ENCODE data around the gene CEACAM18. TPM values are rescaled to one million over a fixed set of nuclear protein-coding genes. Genes with fewer than 3 reads are reported as not detected.

The CEACAM18 gene
- total RNA-seq, 1 donor from 2014 or later = not detected

DNA sequence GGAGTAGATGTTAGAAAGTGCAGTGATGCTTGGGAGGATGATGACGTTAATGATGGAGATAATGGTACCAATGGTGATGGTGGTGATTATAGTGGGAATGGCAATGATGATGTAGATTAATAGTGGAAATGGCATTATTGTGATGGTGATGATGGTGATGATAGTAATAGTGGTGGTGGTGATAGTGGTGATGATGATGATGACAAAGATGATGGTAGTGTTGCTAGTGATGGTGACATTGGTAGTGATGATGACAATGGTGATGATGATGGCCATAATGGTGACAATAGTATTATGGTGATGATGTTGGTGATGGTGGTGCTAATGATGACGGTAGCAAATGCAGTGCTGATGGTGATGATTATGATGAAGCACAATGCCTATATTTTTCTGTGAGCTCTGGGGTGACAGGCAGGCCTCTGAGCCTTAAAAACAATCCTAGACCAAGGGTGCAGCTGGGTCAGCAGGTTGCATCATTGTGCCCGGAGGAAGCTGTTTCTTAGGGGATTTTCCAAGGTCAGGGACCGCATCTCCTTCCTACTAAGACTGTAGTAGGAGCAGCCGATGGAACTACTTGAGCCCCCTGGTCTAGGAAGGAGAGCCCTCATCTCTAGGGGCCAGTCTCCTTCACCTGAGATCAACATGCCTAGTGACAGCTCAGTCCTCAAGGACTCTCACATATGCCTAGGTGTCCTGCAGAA lies 7.8 kb downstream of the CEACAM18 start:
- ATAC-seq (ENCODE audit: low read depth) (no peak), DNase-seq (no peak)
- intact Hi-C loops (cut with micrococcal nuclease) = no loop called here
- TF ChIP-seq, protein P1, sequence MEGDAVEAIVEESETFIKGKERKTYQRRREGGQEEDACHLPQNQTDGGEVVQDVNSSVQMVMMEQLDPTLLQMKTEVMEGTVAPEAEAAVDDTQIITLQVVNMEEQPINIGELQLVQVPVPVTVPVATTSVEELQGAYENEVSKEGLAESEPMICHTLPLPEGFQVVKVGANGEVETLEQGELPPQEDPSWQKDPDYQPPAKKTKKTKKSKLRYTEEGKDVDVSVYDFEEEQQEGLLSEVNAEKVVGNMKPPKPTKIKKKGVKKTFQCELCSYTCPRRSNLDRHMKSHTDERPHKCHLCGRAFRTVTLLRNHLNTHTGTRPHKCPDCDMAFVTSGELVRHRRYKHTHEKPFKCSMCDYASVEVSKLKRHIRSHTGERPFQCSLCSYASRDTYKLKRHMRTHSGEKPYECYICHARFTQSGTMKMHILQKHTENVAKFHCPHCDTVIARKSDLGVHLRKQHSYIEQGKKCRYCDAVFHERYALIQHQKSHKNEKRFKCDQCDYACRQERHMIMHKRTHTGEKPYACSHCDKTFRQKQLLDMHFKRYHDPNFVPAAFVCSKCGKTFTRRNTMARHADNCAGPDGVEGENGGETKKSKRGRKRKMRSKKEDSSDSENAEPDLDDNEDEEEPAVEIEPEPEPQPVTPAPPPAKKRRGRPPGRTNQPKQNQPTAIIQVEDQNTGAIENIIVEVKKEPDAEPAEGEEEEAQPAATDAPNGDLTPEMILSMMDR (IDR thresholded peaks at IDR 0.05) = no peak
- Mint-ChIP-seq H3K4me1 (no peaks in the 10 kb centered on the region), H3K27me3 (peaks cover 16% of the 10 kb centered on the region), H3K9me3 (no peaks in the 10 kb centered on the region), H3K36me3 (ENCODE audit: low read depth) (no peaks in the 10 kb centered on the region), H3K27ac (no peak overlapping the region), H3K4me3 (no peak overlapping the region)
- ChIA-PET CTCF (no interaction called here), POLR2A (no interaction called here)

DNA sequence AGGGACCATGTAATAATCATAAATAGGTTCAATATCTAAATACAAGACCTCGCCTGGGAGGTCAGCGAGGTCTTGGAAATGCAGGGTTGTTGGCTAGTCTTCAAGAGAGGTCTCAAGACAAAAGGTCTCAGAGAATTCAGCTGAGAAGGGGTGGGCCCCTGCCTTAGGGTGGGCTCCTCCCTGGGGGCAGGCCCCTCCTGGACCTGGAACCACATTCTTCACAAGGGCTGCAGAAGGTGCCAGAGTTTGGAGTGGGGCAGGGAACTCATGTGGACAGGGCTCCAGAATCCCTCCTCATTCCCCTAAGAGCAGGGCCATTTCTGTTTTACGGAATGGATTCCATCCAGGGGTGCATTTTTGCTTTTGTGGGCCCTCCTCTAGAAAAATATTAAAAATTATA lies 10.2 kb downstream of the CEACAM18 start:
- Mint-ChIP-seq H3K27ac (no peak overlapping the region), H3K4me1 (no peaks in the 10 kb centered on the region), H3K9me3 (no peaks in the 10 kb centered on the region), H3K36me3 (ENCODE audit: low read depth) (no peaks in the 10 kb centered on the region), H3K4me3 (no peak overlapping the region), H3K27me3 (peaks cover 27% of the 10 kb centered on the region)
- TF ChIP-seq, protein P1 (IDR thresholded peaks at IDR 0.05) = no peak
- intact Hi-C loops (cut with micrococcal nuclease) = no loop called here
- DNase-seq = no peak
- ChIA-PET POLR2A (no interaction called here), CTCF (no interaction called here)
- ATAC-seq (ENCODE audit: low read depth) = no peak

DNA sequence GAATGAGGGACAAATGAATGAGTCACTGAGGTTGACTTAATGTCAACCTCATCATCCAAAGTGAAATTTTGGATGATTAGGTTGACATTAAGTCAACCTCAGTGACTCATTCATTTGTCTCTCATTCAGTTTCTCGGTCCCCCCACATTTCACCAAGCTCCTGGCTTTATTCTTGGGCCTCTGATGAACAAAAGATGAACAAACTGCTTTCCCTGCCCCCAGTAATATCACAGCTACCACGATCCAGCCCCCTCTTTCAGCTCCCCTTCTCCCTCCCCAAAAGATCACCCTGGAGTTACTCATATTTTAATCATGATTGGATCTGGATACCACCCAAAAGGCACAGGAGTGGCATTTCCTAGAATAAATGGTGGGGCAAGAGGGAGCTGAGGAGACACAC lies 10.8 kb downstream of the CEACAM18 start:
- no peaks in the 10 kb centered on the region for H3K36me3 Mint-ChIP-seq (ENCODE audit: low read depth)
- H3K4me1 Mint-ChIP-seq = no peaks in the 10 kb centered on the region
- no peak overlapping the region for H3K27ac Mint-ChIP-seq
- ChIA-PET POLR2A (no interaction called here), CTCF (no interaction called here)
- TF ChIP-seq, protein P1 (IDR thresholded peaks at IDR 0.05) = no peak
- intact Hi-C loops (cut with micrococcal nuclease) = no loop called here
- no peak overlapping the region for H3K4me3 Mint-ChIP-seq
- no peaks in the 10 kb centered on the region for H3K9me3 Mint-ChIP-seq
- peaks cover 26% of the 10 kb centered on the region for H3K27me3 Mint-ChIP-seq
- no peak for ATAC-seq (ENCODE audit: low read depth)
- no peak for DNase-seq

DNA sequence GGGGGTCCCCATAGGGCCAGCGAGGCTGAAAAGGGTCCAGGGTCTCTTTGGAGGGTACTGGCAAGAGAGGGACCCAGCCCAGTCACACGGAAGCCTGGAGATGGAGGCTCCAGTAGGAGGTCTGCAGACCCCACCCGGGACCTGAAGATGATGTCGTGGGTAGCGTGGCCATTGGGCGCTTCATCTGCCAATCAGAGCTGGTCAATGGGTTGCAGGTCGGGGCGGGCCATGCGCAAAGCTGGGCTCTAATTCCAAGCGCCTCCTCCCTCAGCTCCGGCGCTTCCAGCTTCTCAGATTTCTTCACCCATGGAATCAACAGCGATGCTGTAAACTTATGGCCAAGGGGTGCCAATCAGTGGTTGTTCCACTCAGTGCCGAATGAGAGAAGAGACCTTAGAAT lies 12.3 kb downstream of the CEACAM18 start:
- H3K9me3 Mint-ChIP-seq = no peaks in the 10 kb centered on the region
- H3K4me1 Mint-ChIP-seq = no peaks in the 10 kb centered on the region
- ATAC-seq (ENCODE audit: low read depth) = no peak
- no peak for DNase-seq
- TF ChIP-seq, protein P1 (IDR thresholded peaks at IDR 0.05) = no peak
- H3K4me3 Mint-ChIP-seq = no peak overlapping the region
- H3K36me3 Mint-ChIP-seq (ENCODE audit: low read depth) = no peaks in the 10 kb centered on the region
- intact Hi-C loops (cut with micrococcal nuclease) = no loop called here
- H3K27me3 Mint-ChIP-seq = peaks cover 22% of the 10 kb centered on the region
- ChIA-PET CTCF (no interaction called here), POLR2A (no interaction called here)
- H3K27ac Mint-ChIP-seq = no peak overlapping the region

DNA sequence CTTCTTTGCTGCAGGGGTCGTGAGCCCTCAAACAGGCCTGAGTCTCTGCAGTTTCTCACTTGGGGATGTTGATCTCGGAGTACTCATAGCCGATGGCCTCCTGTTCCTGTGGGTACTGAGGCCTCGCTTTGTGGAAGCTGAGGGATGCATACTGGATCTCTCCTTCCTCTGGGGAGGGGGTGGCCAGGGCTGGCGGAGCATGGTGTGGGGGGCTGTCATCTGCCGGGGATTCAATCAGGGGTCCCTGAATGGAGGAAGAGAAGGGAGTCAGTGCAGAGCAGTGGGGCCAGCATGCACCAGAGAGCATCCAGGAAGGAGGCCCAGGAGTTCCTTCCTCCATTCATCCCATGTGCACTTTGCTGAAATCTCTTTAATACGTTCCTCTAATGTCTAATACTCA lies 13.2 kb downstream of the CEACAM18 start:
- intact Hi-C loops (cut with micrococcal nuclease) = no loop called here
- H3K27me3 Mint-ChIP-seq = peaks cover 22% of the 10 kb centered on the region
- no peaks in the 10 kb centered on the region for H3K4me1 Mint-ChIP-seq
- CTCF ChIA-PET = no interaction called here
- H3K9me3 Mint-ChIP-seq = no peaks in the 10 kb centered on the region
- TF ChIP-seq, protein P1 (IDR thresholded peaks at IDR 0.05) = no peak
- no peaks in the 10 kb centered on the region for H3K36me3 Mint-ChIP-seq (ENCODE audit: low read depth)
- no peak for ATAC-seq (ENCODE audit: low read depth)
- H3K27ac Mint-ChIP-seq = no peak overlapping the region
- DNase-seq = no peak
- no peak overlapping the region for H3K4me3 Mint-ChIP-seq
- POLR2A ChIA-PET = no interaction called here

Data from activated B cell treated with CpG ODN at 0.5 μM for 24 hours (primary cell).